GM15510 (cell line): ENCODE results near the gene TOP3B.

ENCODE experiments used
- POLR2A ChIP-seq: IDR thresholded peaks from 3 replicates; pipeline ENCODE4 v1.6.1; 2011; ENCODE audit warnings: borderline replicate concordance; ENCODE audit not compliant: insufficient read length; ENCODE audit errors: extremely low read depth

TOP3B gene

GRCh38 chr22:21921184-21921721 is 61.3 kb downstream of the TOP3B start:
- TF ChIP-seq POLR2A, result no peak

GRCh38 chr22:21920341-21921183 is 62.0 kb downstream of the TOP3B start:
- no peak for TF ChIP-seq POLR2A

- TF ChIP-seq POLR2A, result no peak
These were observed 62.9 kb downstream of the TOP3B start for GRCh38 chr22:21919526-21920307.

- TF ChIP-seq POLR2A, result no peak
These were observed 64.0 kb downstream of the TOP3B start for GRCh38 chr22:21918466-21919185.

GRCh38 chr22:21917959-21918261 is 64.7 kb downstream of the TOP3B start:
- no peak for TF ChIP-seq POLR2A

- no peak for TF ChIP-seq POLR2A
These were observed 65.2 kb downstream of the TOP3B start for GRCh38 chr22:21917181-21917958.

GRCh38 chr22:21916309-21916918 is 66.2 kb downstream of the TOP3B start:
- no peak for TF ChIP-seq POLR2A

GRCh38 chr22:21915624-21916308 is 66.8 kb downstream of the TOP3B start:
- TF ChIP-seq POLR2A, result no peak

GRCh38 chr22:21909871-21910270 is 72.7 kb downstream of the TOP3B start:
- TF ChIP-seq POLR2A, result no peak

GRCh38 chr22:21907638-21908522 is 74.7 kb downstream of the TOP3B start:
- TF ChIP-seq POLR2A, result no peak
